GM10248 (cell line): ENCODE data around the gene CRYBA1.
A peak's percentile ranks its signal among the peaks of the same experiment; 100 is the strongest.

ENCODE experiments used
- CTCF ChIA-PET: fragments of 300-600 bp; sonication (Branson Sonifier 250); formaldehyde crosslinking; extraction: SDS; loops from one replicate; lab custom pipeline; 2021; ENCODE audit warnings: antibody characterized with exemption; lab: Yijun Ruan, JAX
- POLR2A ChIA-PET: fragments of 350-650 bp; sonication (Branson Sonifier 250); formaldehyde crosslinking; extraction: SDS; loops from one replicate; lab custom pipeline; 2020; ENCODE audit warnings: antibody characterized with exemption; lab: Yijun Ruan, JAX
- DNase-seq: peaks from one replicate; pipeline ENCODE4 v3.0.0; 2012; ENCODE audit errors: extremely low spot score
- TF ChIP-seq, protein P1 (sequence below): IDR thresholded peaks from 2 replicates; pipeline ENCODE4 v1.5.1; 2012; ENCODE audit warnings: mild to moderate bottlenecking, low read depth; ENCODE audit errors: extremely low read depth, missing control alignments, control extremely low read depth

The CRYBA1 gene

DNA sequence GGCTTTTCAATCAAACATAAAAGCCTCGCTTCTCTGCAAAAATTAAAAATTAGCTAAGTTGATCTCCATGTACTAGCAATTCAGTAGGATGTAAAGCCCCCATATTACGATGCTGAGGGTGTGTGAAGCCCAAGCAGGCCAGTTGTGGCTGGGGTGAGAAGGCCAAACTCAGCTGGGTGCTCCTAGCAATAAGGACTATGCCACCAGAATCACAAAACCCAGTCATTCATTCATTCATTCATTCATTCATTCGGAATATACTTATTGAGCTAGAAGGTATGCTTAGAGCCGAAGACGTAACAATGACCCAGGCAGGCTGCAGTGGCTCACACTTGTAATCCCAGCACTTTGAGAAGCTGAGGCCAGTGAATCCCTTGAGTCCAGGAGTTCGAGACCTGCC is 3.9 kb upstream of the CRYBA1 start:
- DNase-seq, result no peak
- TF ChIP-seq, protein P1, sequence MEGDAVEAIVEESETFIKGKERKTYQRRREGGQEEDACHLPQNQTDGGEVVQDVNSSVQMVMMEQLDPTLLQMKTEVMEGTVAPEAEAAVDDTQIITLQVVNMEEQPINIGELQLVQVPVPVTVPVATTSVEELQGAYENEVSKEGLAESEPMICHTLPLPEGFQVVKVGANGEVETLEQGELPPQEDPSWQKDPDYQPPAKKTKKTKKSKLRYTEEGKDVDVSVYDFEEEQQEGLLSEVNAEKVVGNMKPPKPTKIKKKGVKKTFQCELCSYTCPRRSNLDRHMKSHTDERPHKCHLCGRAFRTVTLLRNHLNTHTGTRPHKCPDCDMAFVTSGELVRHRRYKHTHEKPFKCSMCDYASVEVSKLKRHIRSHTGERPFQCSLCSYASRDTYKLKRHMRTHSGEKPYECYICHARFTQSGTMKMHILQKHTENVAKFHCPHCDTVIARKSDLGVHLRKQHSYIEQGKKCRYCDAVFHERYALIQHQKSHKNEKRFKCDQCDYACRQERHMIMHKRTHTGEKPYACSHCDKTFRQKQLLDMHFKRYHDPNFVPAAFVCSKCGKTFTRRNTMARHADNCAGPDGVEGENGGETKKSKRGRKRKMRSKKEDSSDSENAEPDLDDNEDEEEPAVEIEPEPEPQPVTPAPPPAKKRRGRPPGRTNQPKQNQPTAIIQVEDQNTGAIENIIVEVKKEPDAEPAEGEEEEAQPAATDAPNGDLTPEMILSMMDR, result no peak
- CTCF ChIA-PET, result interaction anchor here (0.9 to 5.0 kb wide), 6 partner anchors 9 to 330 kb away, joined by 3 to 25 read pairs (median 8); no protein-coding TSS in a partner anchor
- POLR2A ChIA-PET, result no interaction called here

- ChIA-PET CTCF (interaction anchor here (1.2 to 5.0 kb wide), 5 partner anchors 8 to 64 kb away, joined by 3 to 25 read pairs (median 12); partner anchors contain the start of gene MYO18A), POLR2A (no interaction called here)
- TF ChIP-seq, protein P1, result peak; percentile 46
- DNase-seq, result peak; percentile 41
These were observed 2.9 kb upstream of the CRYBA1 start for GRCh38 chr17:29243792-29244191.

DNA sequence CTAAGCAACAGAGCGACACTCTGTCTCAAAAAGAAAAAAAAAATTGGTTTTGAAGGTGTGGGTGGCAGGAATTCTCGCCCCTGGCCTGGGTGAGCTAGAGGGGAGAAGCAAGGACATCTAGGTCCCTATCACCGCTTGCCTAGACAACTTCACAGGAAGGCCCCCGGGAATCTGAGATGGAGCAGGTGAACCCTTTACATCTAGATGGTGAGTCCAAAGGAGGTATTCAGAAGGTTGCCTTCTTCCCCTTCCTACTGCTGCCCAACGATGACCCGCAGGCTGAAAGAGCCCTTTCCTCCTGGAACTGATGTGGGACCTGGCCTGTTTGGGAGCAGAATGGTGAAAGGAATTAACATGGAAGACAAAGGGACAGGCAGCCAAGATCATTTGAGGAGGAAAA is 1.3 kb upstream of the CRYBA1 start:
- POLR2A ChIA-PET, result no interaction called here
- DNase-seq, result no peak
- CTCF ChIA-PET, result no interaction called here
- TF ChIP-seq, protein P1, result no peak

DNA sequence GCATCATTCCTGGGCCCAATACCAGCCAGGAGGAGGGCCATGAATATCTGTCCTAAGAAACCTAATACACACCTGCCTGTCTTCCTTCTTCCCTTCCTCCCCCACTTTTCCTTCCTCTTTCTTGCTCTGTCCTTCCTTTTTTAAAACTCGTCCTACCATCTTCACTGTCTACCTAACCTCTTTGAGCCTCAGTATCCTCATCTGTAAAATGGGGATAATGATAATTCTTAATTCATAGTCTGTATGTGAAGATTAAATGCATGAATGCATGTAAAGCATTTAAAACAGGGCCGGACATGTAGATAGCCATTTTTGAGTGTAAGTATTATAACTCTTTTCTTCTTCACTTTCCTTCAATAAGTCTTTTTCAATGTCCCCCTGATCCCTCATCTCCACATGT is 560 bp downstream of the CRYBA1 start:
- CTCF ChIA-PET, result no interaction called here
- POLR2A ChIA-PET, result interaction anchor here (0.7 kb wide), 1 partner anchor 122 kb away, joined by 5 read pairs; no protein-coding TSS in a partner anchor
- TF ChIP-seq, protein P1, result no peak

DNA sequence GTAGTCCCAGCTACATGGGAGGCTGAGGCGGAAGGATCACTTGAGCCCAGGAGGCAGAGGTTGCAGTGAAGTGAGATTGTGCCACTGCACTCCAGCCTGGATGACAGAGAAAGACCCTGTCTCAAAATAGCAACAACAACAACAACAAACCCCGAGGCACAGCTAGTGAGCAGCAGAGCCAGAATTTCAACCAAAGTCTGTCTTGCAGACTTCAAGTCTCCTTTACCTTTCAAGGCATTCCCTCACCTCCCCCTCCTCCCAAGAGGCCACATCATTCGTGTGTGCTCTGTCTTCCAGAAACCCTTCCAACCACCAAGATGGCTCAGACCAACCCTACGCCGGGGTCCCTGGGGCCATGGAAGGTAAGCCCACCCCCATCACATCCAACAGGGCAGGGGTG is 2.2 kb downstream of the CRYBA1 start:
- ChIA-PET POLR2A (no interaction called here), CTCF (interaction anchor here (2.3 to 4.6 kb wide), 2 partner anchors 30 to 69 kb away, joined by 7 to 22 read pairs; partner anchors contain the start of gene MYO18A)
- TF ChIP-seq, protein P1, result no peak
- DNase-seq, result no peak

More for the DNA sequence above, 560 bp downstream of the CRYBA1 start:
- no peak for DNase-seq

DNA sequence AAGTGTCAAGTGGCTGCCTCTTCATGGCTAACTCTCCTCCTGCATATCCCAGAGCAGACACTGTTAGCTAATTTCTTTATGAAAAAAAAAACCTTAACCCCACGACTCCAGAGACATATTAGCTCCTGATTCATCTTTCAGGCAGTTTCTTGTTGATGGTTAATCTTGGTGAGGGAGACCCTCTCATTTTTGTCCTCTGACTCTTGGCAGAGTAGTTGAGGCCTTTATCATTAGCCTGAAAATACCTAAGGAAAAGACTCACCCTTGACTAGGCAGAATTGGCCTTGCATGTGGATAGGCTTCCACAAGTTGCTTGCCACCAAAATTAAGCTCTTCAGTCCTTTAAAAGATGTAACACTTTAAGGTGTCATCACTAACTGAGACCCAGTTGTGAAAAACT is 4.0 kb downstream of the CRYBA1 start:
- DNase-seq, result no peak
- ChIA-PET CTCF (interaction anchor here (0.8 to 4.6 kb wide), 17 partner anchors 8 to 367 kb away, joined by 3 to 22 read pairs (median 5); partner anchors contain the start of gene MYO18A), POLR2A (no interaction called here)
- TF ChIP-seq, protein P1, result no peak
